Dedifferentiated amniotic fluid mesenchymal stem cell (primary cell): ENCODE data around the gene IGF2BP3.

Experiments used
- DNase-seq: peaks from one replicate; pipeline ENCODE4 v3.0.0-alpha.2; 2016; ENCODE audit errors: extremely low spot score

The IGF2BP3 gene

GRCh38 chr7:23264916-23265458, 205.3 kb downstream of the IGF2BP3 start:
- no peak for DNase-seq

- peak; percentile 53 for DNase-seq
Observed at GRCh38 chr7:23261843-23262452, 208.3 kb downstream of the IGF2BP3 start.

GRCh38 chr7:23260371-23260770, 209.9 kb downstream of the IGF2BP3 start:
- DNase-seq, result no peak
